Stimulated activated CD8-positive, alpha-beta memory T cell treated with anti-CD3 and anti-CD28 coated beads, Interleukin-4, amount 100 ng/mL, for 1 hour (primary cell): ENCODE measurements around the gene ACAD10.

Source experiments
- DNase-seq, 2 donors: peaks; one replicate each; pipeline ENCODE4 v3.0.0-alpha.2; 2020; ENCODE audit warnings: low read depth in 2 of 2, low spot score in 1 of 2

Gene ACAD10

GRCh38 chr12:111775205-111776193 is 89.6 kb downstream of the ACAD10 start:
- no peak for DNase-seq

GRCh38 chr12:111776836-111777344 is 91.0 kb downstream of the ACAD10 start:
- no peak for DNase-seq

GRCh38 chr12:111777345-111778045 is 91.6 kb downstream of the ACAD10 start:
- DNase-seq = no peak

- DNase-seq = no peak
These were observed 94.3 kb downstream of the ACAD10 start for GRCh38 chr12:111780166-111780565.

- no peak for DNase-seq
These were observed 94.8 kb downstream of the ACAD10 start for GRCh38 chr12:111780615-111781014.

GRCh38 chr12:111781085-111781658 is 95.3 kb downstream of the ACAD10 start:
- DNase-seq = no peak

GRCh38 chr12:111783046-111783445 is 97.2 kb downstream of the ACAD10 start:
- DNase-seq = no peak

GRCh38 chr12:111784953-111785352 is 99.1 kb downstream of the ACAD10 start:
- no peak for DNase-seq

GRCh38 chr12:111785651-111786050 is 99.8 kb downstream of the ACAD10 start:
- DNase-seq = no peak

- no peak for DNase-seq
These were observed 102.4 kb downstream of the ACAD10 start for GRCh38 chr12:111788178-111788654.

- no peak for DNase-seq
These were observed 103.9 kb downstream of the ACAD10 start for GRCh38 chr12:111789779-111790178.

- DNase-seq = no peak
These were observed 105.7 kb downstream of the ACAD10 start for GRCh38 chr12:111791507-111791906.

- DNase-seq = no peak
These were observed 106.5 kb downstream of the ACAD10 start for GRCh38 chr12:111792155-111792855.

- no peak for DNase-seq
These were observed 107.0 kb downstream of the ACAD10 start for GRCh38 chr12:111792856-111793235.

- DNase-seq = no peak
These were observed 112.3 kb downstream of the ACAD10 start for GRCh38 chr12:111798182-111798581.

- no peak for DNase-seq
These were observed 113.9 kb downstream of the ACAD10 start for GRCh38 chr12:111799758-111800157.

GRCh38 chr12:111803038-111803626 is 117.3 kb downstream of the ACAD10 start:
- no peak for DNase-seq

- DNase-seq = no peak
These were observed 118.0 kb downstream of the ACAD10 start for GRCh38 chr12:111803851-111804250.

GRCh38 chr12:111806304-111806703 is 120.5 kb downstream of the ACAD10 start:
- DNase-seq = no peak
